CD4-positive, alpha-beta T cell treated with Interleukin-4 for 4 hours (primary cell): ENCODE measurements around the gene FRMPD1.

ENCODE experiments used
- DNase-seq: peaks from one replicate; pipeline ENCODE4 v3.0.0-alpha.2; 2020

Gene FRMPD1

DNA sequence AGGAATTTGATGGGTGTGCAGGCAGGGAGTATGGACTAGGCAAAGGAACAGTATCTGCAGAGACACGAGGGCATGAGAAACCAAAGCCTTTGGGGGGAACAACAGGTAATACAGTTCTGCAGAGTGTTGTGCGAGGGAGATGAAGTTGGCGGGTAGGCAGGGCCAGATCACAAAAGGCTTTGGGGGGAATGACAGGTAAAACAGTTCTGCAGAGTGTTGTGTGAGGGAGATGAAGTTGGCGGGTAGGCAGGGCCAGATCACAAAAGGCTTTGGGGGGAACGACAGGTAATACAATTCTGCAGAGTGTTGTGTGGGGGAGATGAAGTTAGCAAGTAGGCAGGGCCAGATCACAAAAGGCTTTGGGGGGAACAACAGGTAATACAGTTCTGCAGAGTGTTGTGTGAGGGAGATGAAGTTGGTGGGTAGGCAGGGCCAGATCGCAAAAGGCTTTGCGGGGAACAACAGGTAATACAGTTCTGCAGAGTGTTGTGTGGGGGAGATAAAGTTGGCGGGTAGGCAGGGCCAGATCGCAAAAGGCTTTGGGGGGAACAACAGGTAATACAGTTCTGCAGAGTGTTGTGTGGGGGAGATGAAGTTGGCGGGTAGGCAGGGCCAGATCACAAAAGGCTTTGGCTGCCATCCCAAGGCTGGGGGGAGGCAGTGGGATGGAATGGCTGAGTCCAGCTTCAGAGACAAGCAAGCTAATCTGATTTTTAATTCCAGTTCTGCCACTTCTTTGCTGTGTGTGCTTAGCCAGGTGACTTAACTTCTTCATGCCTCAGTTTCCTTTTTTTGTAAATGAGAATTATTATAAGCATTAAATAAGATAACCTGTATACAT, 33.0 kb downstream of the FRMPD1 start:
- no peak for DNase-seq

- no peak for DNase-seq
These were observed 42.0 kb downstream of the FRMPD1 start for GRCh38 chr9:37692622-37693221.

DNA sequence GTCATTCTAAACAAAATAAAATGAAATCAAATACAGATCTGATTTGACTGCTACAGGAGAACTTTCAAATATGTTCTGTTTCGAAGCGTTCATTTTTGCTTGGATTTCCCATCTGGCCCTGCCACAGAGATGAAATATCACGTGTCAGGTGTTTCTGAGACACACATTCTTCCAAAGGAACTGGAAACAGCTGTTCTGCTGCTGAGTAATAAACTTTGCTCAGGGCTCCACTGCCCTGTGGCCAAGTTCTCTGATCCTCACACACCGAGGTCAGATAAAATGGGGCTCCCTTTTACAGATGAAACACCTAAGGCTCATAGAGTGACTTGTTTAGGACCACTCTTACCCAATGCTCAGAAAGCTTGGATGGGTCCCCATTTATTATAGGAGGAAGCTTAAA, 42.5 kb downstream of the FRMPD1 start:
- DNase-seq = no peak

GRCh38 chr9:37694355-37694754, 43.6 kb downstream of the FRMPD1 start:
- DNase-seq = no peak

GRCh38 chr9:37696528-37696927, 45.8 kb downstream of the FRMPD1 start:
- DNase-seq = no peak

DNA sequence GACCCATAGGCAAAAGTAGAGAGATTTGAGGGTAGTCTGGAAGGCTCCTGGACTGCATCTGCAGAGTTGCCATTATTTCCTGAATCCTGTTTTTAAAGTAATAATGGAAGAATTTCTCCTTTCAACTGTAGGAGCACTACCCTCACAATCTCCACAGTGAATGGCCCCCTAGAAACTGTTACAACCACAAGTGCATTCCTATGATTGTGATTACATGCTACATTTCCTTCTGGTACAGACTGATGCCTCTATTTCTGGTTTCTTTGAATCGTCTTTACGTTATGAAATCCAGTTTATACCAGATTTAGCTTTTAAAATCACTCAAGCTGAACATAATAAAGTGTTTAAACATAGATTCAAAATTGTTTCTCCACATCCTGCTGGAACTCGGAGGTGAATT, 49.4 kb downstream of the FRMPD1 start:
- DNase-seq = no peak

DNA sequence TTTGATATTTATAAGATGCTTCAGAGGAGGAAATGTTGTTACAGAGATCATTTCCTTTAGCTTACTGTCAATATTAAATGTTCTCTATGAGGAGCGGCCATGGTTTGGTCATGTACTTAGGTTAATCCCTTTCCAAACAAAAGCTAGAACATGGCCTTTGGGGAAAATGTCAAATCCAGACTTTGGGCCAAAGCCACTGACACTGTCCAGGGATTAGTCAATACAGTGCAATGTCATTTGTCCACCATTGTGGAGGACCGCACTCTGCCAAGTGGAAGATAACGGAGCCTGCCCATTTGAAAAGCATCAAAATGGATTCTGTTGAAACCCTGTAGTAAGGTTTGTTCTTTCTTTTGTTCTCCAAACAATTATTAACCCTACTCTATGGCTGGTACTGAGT, 50.1 kb downstream of the FRMPD1 start:
- DNase-seq = no peak

GRCh38 chr9:37705787-37706186, 55.0 kb downstream of the FRMPD1 start:
- DNase-seq = no peak

GRCh38 chr9:37706290-37706689, 55.5 kb downstream of the FRMPD1 start:
- DNase-seq = no peak

DNA sequence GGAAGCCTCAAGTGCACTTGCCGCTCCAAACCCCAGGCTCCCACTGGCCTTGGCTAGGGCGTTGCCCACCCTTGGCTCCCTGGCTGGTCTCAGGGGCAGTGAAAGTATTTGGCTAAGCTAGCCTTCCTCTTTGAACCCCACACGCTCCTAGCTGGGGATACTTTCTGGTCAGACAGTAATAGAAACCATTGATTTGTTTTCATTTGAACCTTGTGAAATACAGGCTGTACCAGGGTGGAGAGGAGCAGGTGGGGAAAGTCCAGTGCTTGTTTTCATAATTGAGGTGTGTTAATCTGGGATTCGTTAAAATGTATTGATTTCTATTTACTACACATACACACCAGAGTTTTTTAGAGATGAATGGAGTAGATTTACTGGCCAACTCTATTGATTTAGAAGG, 57.0 kb downstream of the FRMPD1 start:
- DNase-seq = no peak

- no peak for DNase-seq
These were observed 59.3 kb downstream of the FRMPD1 start for GRCh38 chr9:37710046-37710445.

GRCh38 chr9:37715260-37715659, 64.5 kb downstream of the FRMPD1 start:
- no peak for DNase-seq

GRCh38 chr9:37715991-37716505, 65.3 kb downstream of the FRMPD1 start:
- no peak for DNase-seq

DNA sequence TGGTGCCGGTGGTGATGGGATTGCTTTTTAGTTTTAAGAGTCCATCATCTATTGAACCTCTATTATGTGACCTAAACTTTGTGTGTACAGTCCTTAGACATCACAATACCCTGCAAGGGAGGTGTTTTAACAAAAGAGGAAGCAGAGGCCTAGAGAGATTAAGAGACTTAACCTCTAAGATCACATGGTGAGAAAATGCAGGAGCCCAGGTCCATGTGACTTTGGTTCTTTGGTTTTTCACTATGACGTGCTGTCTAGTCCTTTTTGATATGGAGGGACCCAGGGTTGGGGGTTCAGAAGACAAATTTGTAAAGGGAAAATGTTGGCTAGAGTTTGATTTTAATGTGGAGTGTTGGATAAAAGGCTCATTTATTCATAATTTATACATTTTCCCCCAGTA, 68.8 kb downstream of the FRMPD1 start:
- DNase-seq = no peak

- no peak for DNase-seq
These were observed 76.3 kb downstream of the FRMPD1 start for GRCh38 chr9:37727013-37727412.

GRCh38 chr9:37729499-37729898, 78.7 kb downstream of the FRMPD1 start:
- no peak for DNase-seq

- no peak for DNase-seq
These were observed 79.5 kb downstream of the FRMPD1 start for GRCh38 chr9:37730256-37730655.

- DNase-seq = no peak
These were observed 80.1 kb downstream of the FRMPD1 start for GRCh38 chr9:37730839-37731238.

DNA sequence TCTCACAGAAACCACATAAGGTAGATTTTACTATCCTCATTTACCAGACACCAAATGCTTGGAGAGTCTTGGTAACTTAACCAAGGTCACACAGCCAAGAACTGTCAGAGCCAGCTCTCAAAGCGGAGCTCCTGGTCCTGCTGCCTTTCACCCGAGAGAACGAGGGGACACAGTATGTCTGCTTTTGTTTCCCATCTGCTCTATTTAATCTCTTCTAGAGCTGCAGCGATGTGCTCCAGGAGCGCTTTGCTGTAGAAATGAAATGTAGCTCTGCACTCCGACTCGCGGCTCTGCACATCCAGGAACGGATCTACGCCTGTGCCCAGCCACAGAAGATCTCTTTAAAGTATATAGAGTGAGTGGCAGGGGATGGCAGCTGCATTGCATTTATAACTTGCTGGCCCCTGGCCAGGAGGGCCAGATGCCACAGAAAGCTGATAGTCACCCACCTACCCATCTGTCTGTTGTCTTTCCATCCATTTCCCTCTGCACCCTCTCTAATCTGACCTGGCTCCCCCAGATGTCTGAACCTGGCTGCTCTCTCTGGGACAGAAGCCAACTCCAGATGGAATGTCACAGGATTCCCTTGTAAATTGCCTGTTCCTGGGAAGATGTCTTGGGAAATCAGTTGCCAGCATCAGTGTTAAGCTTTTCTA, 81.5 kb downstream of the FRMPD1 start:
- no peak for DNase-seq

- no peak for DNase-seq
These were observed 82.2 kb downstream of the FRMPD1 start for GRCh38 chr9:37732952-37733351.

DNA sequence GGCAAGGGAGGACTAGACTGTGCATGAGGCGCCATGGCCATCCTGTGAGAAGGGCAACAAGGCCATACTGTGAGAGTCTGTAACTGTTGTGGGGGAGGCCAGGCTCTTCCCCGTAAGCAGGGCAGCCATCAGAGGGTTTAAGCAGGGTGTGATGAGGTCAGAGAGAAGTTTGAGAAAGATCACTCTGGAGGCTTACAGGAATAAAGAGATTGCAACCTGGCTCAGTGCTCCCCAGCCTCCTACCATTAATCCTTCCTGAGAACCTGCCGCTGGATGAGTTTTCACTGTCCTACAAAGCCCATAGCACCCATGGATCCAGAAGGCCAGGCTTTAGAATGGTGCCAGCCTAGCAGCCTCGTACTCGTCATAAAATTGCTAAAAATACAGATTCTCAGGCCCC, 88.5 kb downstream of the FRMPD1 start:
- no peak for DNase-seq

GRCh38 chr9:37740128-37740527, 89.4 kb downstream of the FRMPD1 start:
- no peak for DNase-seq

GRCh38 chr9:37740631-37741328, 90.0 kb downstream of the FRMPD1 start:
- DNase-seq = no peak
